Stimulated activated CD4-positive, alpha-beta T cell treated with anti-CD3 and anti-CD28 coated beads, Interleukin-12 subunit alpha, Interleukin-12 subunit beta, amount 100 ng/mL, for 24 hours (primary cell): Measurements from ENCODE around the gene DMD.
"Not testable (repeated sequence)": the region's sequence is repeated elsewhere in the genome, so short reads cannot be mapped to it uniquely, and the experiment has no call there.

Experiments
- DNase-seq, 2 experiments: peaks; one replicate each; pipeline ENCODE4 v3.0.0-alpha.2; 2020; ENCODE audit warnings: low read depth in 2 of 2

The DMD gene

DNA sequence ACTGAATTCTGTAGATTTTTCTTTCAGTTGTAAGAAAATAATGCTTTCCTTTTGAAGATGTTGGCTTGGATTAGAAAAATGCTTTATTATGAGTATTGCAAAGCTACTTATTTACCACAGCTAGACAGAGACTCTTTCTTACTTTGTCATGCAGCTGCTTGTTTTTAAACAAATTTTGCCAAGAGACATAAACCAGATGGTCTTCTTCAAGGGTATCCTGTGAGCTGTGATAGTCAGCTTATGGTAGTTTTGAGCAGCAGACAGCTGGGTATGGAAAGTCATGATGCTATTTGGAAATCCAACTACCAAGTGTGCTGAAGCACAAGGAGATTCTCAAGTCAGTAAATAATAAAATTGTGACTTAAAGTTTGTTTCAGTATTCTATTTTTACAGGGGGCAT is 941.5 kb downstream of the DMD start:
- no peak for DNase-seq

DNA sequence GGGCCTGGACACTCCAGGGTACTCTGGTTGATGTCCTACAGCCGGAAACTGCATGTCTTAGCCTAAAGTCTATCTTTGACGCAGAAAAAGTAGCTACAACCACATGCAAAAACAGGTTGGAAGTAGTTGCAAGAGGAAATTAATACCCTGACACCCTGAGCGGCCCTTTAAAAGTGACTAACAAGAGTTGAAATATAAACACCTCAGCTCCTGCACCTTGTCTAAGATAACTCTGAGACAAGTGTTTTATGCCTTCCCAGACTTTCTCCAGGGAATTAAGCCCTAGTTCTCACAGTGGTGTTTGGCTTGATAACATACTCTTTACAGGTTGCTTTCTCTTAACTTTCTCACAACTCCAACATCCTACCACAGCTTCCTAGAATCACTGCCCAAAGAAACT is 943.1 kb downstream of the DMD start:
- no peak for DNase-seq

- no peak for DNase-seq
These were observed 943.6 kb downstream of the DMD start for GRCh38 chrX:32267796-32268195.

DNA sequence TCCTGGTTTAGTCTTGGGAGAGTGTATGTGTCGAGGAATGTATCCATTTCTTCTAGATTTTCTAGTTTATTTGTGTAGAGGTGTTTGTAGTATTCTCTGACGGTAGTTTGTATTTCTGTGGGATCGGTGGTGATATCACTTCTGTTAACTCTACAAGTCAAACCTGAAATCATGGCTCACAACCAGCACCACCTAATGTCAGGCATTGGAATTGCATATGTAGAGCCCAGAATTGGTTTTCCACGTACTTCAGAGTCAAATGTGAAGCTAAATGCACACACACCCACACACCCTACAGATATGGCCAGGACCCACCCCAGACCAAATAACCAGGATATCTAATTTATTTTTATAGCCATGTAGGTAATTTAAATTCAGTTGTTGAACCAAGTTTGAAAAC is 964.7 kb downstream of the DMD start:
- not testable (repeated sequence) for DNase-seq

GRCh38 chrX:32195611-32196010 is 1015.7 kb downstream of the DMD start:
- no peak for DNase-seq

DNA sequence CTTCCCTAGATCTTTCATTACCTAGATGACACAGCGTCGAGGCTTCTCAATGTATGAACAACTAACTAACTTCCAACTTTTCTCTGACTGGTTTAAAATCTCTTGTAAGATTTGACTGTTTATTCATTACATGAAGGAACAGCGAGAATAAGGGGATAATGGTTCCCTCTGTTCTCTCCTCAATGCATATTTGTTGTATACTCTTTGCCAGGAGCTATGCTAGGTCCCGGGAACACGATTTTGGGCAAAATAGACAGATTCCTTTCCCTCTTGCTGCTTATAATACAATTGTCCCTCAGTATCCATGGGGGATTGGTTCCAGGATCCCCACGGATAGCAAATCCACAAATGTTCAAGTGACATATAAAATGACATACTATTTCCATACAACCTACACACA is 1020.0 kb downstream of the DMD start:
- no peak for DNase-seq

GRCh38 chrX:32185160-32185559 is 1026.2 kb downstream of the DMD start:
- DNase-seq = no peak

DNA sequence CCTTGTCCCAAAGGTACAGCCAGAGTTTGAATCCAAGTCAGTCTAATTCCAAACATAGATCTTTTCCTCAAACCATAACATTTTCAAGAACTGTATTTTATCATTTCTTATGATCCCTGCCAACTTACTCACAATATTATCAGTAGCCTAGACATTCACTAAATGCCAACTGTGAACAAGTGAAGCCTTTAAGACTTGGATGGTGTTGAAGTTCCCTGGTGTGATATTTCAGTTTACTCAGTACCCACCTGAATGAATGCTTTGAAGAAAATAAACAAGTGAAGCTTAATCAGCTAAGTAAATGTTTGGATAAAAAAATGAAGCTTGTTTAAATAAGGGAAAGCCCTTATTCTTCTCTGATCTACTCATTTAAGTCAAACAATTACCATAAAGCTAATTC is 1028.3 kb downstream of the DMD start:
- DNase-seq = no peak

DNA sequence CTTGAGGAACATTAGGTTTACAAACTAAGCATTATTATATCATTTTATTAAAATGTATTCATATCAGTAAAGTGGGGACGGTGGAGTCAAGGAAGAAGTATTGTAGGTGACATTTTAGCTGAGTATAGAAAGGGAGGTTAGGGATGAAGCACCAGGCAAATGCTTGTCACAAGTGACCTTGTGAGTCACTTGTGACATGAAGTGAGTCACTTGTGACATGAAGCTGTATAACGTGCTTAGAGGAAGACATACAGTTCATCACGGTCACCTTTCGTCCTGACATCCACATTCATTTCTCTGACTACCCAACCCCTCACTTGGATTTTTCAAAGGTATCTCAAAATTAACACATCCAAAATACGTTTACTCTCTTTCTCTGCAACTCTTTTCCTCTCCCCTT is 1034.8 kb downstream of the DMD start:
- no peak for DNase-seq

DNA sequence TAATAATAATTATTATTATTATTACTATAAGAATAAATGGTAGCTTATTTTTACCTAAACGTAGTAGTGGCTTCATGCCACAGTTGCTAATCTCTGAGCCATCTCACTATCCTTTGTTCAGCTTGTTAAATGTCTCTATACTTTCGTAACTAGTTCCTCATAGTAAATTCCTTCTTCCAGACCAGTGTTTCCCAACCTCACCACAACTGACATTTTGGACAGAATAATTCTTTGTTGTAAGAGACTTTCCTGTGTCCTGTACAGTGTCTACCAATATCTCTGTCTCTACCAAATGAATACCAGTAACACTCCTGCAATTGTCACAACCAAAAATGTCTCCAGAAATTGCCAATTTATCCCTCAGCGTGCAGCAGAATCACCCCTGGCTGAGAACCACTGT is 1040.9 kb downstream of the DMD start:
- no peak for DNase-seq

DNA sequence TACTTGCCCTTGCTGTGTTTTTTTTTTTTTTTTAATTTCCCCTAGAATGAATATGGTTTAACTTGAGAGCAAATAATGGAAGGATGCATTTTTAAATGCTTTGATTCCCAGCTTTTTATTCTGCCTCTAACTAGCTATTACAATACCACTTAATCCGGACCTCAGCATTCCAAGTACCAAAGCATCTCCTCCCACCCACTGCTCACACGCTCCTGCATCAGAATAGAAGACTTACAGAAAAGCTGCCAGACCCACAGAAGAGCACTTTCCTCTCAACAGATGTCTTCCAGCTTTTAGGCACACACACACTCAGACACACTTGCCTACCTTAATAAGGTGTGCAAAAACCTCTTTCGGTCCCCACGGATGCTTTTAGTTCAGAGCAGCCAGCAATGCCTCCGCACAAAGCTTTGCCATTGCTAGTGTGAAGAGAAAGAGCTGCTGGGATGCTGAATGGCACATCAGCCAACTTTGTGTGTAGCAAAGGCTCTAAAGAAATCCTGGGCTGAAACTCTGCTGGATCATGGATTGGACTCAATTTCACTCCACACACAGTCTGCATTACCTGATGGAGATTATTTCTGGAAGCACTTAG is 1056.2 kb downstream of the DMD start:
- DNase-seq = no peak

DNA sequence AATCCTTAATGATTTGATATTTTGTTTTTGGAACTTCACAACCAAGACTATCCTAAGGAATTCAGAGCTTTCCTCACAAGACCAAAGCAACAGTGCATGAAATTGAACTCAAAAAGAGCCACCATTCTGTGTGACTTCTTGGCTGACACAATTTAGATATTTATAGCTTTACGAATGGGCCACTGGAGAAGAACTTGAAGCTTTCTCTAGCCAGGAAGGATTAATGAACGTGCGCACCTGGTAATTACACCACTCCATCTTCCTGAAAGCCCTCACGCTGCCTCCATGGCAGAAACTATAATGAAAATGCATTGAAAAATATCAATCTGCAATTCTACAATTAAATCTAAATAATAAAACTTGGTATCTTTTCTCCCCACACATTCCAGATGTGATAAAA is 1057.8 kb downstream of the DMD start:
- DNase-seq = no peak

- DNase-seq = no peak
These were observed 1061.2 kb downstream of the DMD start for GRCh38 chrX:32150141-32150540.

- DNase-seq = no peak
These were observed 1069.5 kb downstream of the DMD start for GRCh38 chrX:32141841-32142240.

GRCh38 chrX:32139476-32139875 is 1071.9 kb downstream of the DMD start:
- no peak for DNase-seq

DNA sequence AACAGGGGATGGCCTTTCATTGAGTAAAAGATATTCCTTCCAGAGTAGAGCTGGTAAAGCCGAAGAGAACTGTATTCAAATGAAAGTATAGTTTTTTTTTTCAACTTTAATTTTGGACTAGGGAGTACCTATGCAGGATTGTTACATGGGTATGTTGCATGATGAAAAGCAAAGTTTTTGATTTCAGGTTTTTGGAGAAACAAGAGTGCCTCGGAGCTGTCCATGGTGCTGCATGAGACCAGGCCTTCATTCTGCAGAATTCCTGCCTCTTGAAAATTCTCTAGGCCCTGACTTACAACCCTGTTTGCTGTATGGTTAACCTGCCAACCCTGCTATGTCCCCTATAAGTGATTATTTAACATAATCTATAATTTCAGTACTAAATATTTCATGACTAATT is 1073.8 kb downstream of the DMD start:
- no peak for DNase-seq

GRCh38 chrX:32126997-32127396 is 1084.4 kb downstream of the DMD start:
- DNase-seq = no peak

- no peak for DNase-seq
These were observed 1092.5 kb downstream of the DMD start for GRCh38 chrX:32118832-32119231.

- no peak for DNase-seq
These were observed 1095.3 kb downstream of the DMD start for GRCh38 chrX:32116047-32116446.

DNA sequence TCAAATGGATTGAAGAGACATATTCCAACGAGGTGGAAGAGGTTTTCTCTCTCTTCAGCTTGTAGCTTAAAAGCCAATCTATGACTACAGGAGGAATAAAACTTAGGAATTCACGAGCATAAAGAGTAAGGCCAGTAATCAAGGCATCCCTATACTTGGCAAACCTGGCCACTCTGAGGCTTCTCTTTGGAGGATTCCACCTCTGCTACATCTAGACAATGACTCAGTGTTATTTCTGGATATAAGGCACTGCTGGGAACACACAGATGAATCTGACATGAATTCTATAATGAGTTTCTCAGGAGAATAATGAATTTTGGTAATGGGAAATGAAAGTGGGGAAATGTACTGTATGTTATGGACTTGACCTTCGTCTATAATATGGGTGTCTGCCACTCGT is 1123.7 kb downstream of the DMD start:
- no peak for DNase-seq

- DNase-seq = no peak
These were observed 1126.6 kb downstream of the DMD start for GRCh38 chrX:32084757-32085156.

DNA sequence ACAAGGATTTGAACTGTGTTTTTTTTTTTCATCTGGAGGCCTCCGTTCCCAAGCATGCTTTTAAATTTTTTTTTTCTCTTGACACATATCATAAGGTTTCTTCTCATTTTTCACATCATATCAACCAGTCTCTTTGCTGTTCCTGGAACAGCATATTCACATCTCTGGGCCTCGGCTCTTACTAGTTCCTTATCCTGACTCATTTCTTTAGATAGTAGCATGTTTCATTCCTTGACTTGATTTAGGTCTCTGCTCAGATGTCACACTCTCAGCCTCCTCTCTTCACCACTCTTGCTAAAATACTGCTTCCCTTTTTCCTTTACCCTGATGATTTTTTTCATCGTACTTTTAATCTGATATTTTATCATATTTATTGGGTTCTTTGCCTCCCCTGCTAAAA is 1163.1 kb downstream of the DMD start:
- no peak for DNase-seq

GRCh38 chrX:32045149-32045548 is 1166.2 kb downstream of the DMD start:
- DNase-seq = no peak

DNA sequence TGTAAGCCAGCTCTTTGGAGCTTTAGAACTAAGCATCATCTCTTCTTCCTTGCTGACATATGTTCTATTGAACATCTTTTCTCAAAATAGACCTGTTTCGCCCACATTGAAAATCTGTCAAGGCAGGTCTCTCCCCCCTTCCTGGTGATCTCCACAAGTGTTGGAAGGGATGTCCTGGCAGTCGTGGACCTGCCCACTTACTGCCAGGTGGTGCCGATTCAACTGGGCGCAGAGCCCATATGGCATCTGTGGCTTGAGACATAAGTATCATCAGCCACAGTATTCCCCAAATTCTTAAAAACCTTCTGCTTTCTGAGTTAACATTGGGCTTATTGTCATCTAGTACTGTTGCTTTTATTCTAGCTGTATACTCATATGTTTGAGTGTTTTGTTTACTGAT is 1170.2 kb downstream of the DMD start:
- DNase-seq = no peak

- DNase-seq = no peak
These were observed 1184.6 kb downstream of the DMD start for GRCh38 chrX:32026772-32027171.
